H1 (cell line): ENCODE data around the gene NBAS. TPM values are rescaled to one million over a fixed set of nuclear protein-coding genes. Genes with fewer than 3 reads are reported as not detected.

ENCODE experiments used
- CTCF ChIA-PET: fragments of 300-600 bp; sonication (Branson Sonifier 250); formaldehyde crosslinking; loops from one replicate; lab custom pipeline; 2021; ENCODE audit not compliant: partially characterized antibody; lab: Charles Lee
- POLR2A ChIA-PET: fragments of 300-600 bp; sonication (Branson Sonifier 250); formaldehyde crosslinking; loops from one replicate; lab custom pipeline; 2021; ENCODE audit warnings: inconsistent platforms; ENCODE audit not compliant: partially characterized antibody; lab: Charles Lee
- DNase-seq, 2 experiments: peaks; one replicate each; pipeline versions ENCODE4 v3.0.0 to v3.0.0-alpha.2; 2010 to 2022; ENCODE audit warnings: low spot score in 2 of 2, low read depth in 1 of 2, mixed read lengths in 1 of 2
- FAIRE-seq: peaks from 2 replicates; lab custom pipeline; 2011; peaks lifted over from hg19 to GRCh38; lab: Jason Lieb, UNC
- H2AFZ ChIP-seq: 2 replicates; pipeline ENCODE4 v1.8.1; 2012; ENCODE audit warnings: low read length, inconsistent platforms
- H2AK5ac ChIP-seq: 2 replicates; pipeline ENCODE4 v1.6.1; 2013; ENCODE audit warnings: low read depth, low read length
- H2BK120ac ChIP-seq: replicated peaks from 2 replicates; pipeline ENCODE3; 2013; ENCODE audit warnings: low read depth, low read length, inconsistent platforms
- H2BK12ac ChIP-seq: 2 replicates; pipeline ENCODE4 v1.6.1; 2013; ENCODE audit warnings: low read depth, low read length
- H2BK15ac ChIP-seq: 2 replicates; pipeline ENCODE4 v1.6.1; 2013; ENCODE audit warnings: low read length
- H2BK20ac ChIP-seq: 2 replicates; pipeline ENCODE4 v1.6.1; 2013; ENCODE audit warnings: low read length
- H2BK5ac ChIP-seq: 2 replicates; pipeline ENCODE4 v1.6.1; 2013; ENCODE audit warnings: low read depth, low read length
- H3K14ac ChIP-seq: 2 replicates; pipeline ENCODE4 v1.6.1; 2013; ENCODE audit warnings: inconsistent platforms; ENCODE audit not compliant: insufficient read length
- H3K18ac ChIP-seq: 2 replicates; pipeline ENCODE4 v1.6.1; 2013; ENCODE audit warnings: low read length; ENCODE audit errors: extremely low read depth
- H3K23ac ChIP-seq: 2 replicates; pipeline ENCODE4 v1.6.1; 2013; ENCODE audit warnings: inconsistent platforms; ENCODE audit not compliant: insufficient read length
- H3K23me2 ChIP-seq: 2 replicates; pipeline ENCODE4 v1.6.1; 2013; ENCODE audit warnings: low read depth, low read length
- H3K27ac ChIP-seq: 2 replicates; pipeline ENCODE4 v1.6.1; 2011; ENCODE audit warnings: low read depth, low read length, inconsistent platforms
- H3K27me3 ChIP-seq, 4 experiments: replicated peaks in 1 of 4; 1 replicate in 1 of 4; 2 replicates in 3 of 4; pipeline versions ENCODE4 v1.6.1 to v1.8.1; 2011 to 2013; ENCODE audit warnings: low read length in 3 of 4, mild to moderate bottlenecking in 3 of 4, inconsistent platforms in 2 of 4, mixed read lengths in 2 of 4, moderate library complexity in 1 of 4; ENCODE audit not compliant: control insufficient read depth in 3 of 4, insufficient read depth in 3 of 4; ENCODE audit errors: extremely low read depth in 1 of 4
- H3K36me3 ChIP-seq, 4 experiments: 2 replicates each; pipeline versions ENCODE4 v1.6.1 to v1.8.1; 2011 to 2013; ENCODE audit warnings: mild to moderate bottlenecking in 4 of 4, low read length in 3 of 4, moderate library complexity in 2 of 4, control low read depth in 1 of 4, inconsistent platforms in 1 of 4; ENCODE audit not compliant: insufficient read depth in 4 of 4, control insufficient read depth in 2 of 4
- H3K4ac ChIP-seq: replicated peaks from 2 replicates; pipeline ENCODE3; 2013; ENCODE audit warnings: low read length, low read depth, mixed read lengths, inconsistent platforms; ENCODE audit not compliant: insufficient read length
- H3K4me1 ChIP-seq, 4 experiments: replicated peaks in 1 of 4; 1 replicate in 1 of 4; 2 replicates in 3 of 4; pipeline versions ENCODE4 v1.6.1 to v1.8.1; 2011 to 2013; ENCODE audit warnings: low read length in 3 of 4, inconsistent platforms in 2 of 4, mixed read lengths in 1 of 4; ENCODE audit not compliant: insufficient read depth in 4 of 4, control insufficient read depth in 3 of 4
- H3K4me2 ChIP-seq, 2 experiments: 2 replicates each; pipeline versions ENCODE4 v1.6.1 to v1.8.1; 2011 to 2013; ENCODE audit warnings: low read depth in 2 of 2, low read length in 2 of 2, control low read depth in 1 of 2, inconsistent platforms in 1 of 2, mild to moderate bottlenecking in 1 of 2; ENCODE audit not compliant: insufficient read depth in 1 of 2
- H3K4me3 ChIP-seq, 4 experiments: fragments of 200-600, 300-600 bp in 1 of 4; sonication (generic), shearing (Covaris generic), sonication (Bioruptor Twin) in 1 of 4; 2 replicates each; pipeline versions ENCODE4 v1.5.1 to v1.8.1; 2011 to 2016; ENCODE audit warnings: low read length in 4 of 4, low read depth in 3 of 4, control low read depth in 2 of 4, inconsistent platforms in 2 of 4, mild to moderate bottlenecking in 2 of 4, mixed read lengths in 1 of 4, moderate library complexity in 1 of 4; ENCODE audit not compliant: insufficient read depth in 2 of 4; ENCODE audit errors: extremely low read depth in 1 of 4
- H3K56ac ChIP-seq: replicated peaks from 2 replicates; pipeline ENCODE3; 2013; ENCODE audit warnings: low read depth, mild to moderate bottlenecking, mixed read lengths, low read length, inconsistent platforms; ENCODE audit not compliant: insufficient read length
- H3K79me1 ChIP-seq: 2 replicates; pipeline ENCODE4 v1.6.1; 2013; ENCODE audit warnings: low read depth, low read length, control low read depth
- H3K79me2 ChIP-seq, 2 experiments: 2 replicates each; pipeline versions ENCODE4 v1.6.1 to v1.8.1; 2012 to 2013; ENCODE audit warnings: low read length in 2 of 2, mild to moderate bottlenecking in 2 of 2, inconsistent platforms in 1 of 2; ENCODE audit not compliant: insufficient read depth in 2 of 2, control insufficient read depth in 1 of 2
- H3K9ac ChIP-seq, 4 experiments: replicated peaks in 1 of 4; 1 replicate in 1 of 4; 2 replicates in 3 of 4; pipeline versions ENCODE4 v1.6.1 to v1.8.1; 2011 to 2013; ENCODE audit warnings: low read depth in 3 of 4, low read length in 3 of 4, control low read depth in 2 of 4, mild to moderate bottlenecking in 2 of 4, moderate library complexity in 2 of 4, inconsistent platforms in 1 of 4; ENCODE audit errors: extremely low read depth in 1 of 4
- H3K9me3 ChIP-seq, 2 experiments: 2 replicates each; pipeline versions ENCODE4 v1.6.1 to v1.8.1; 2012 to 2013; ENCODE audit warnings: mild to moderate bottlenecking in 2 of 2, moderate library complexity in 2 of 2, control low read depth in 1 of 2, inconsistent platforms in 1 of 2, low read depth in 1 of 2, low read length in 1 of 2, mixed read lengths in 1 of 2; ENCODE audit not compliant: insufficient read depth in 2 of 2
- H4K20me1 ChIP-seq, 2 experiments: replicated peaks in 1 of 2; 2 replicates each; pipeline versions ENCODE3 to v1.8.1; 2011 to 2013; ENCODE audit warnings: inconsistent platforms in 2 of 2, low read length in 2 of 2, mild to moderate bottlenecking in 1 of 2; ENCODE audit not compliant: insufficient read depth in 2 of 2, control insufficient read depth in 1 of 2
- H4K5ac ChIP-seq: 2 replicates; pipeline ENCODE4 v1.6.1; 2013; ENCODE audit warnings: low read length, low read depth, mixed read lengths, inconsistent platforms; ENCODE audit not compliant: insufficient read length
- H4K8ac ChIP-seq: 2 replicates; pipeline ENCODE4 v1.8.0; 2013; ENCODE audit warnings: mild to moderate bottlenecking, moderate library complexity, low read length, inconsistent platforms; ENCODE audit not compliant: insufficient read depth; ENCODE audit errors: extremely low read depth
- H4K91ac ChIP-seq: replicated peaks from 2 replicates; pipeline ENCODE3; 2013; ENCODE audit warnings: low read length, mixed read lengths, inconsistent platforms; ENCODE audit not compliant: insufficient read length
- ASH2L ChIP-seq: fragments of 200-600, 300-600 bp; sonication (generic); IDR thresholded peaks from one replicate; pipeline ENCODE4 v1.7.1; 2017; ENCODE audit warnings: low read length
- ATF2 ChIP-seq: IDR thresholded peaks from 2 replicates; pipeline ENCODE4 v1.6.1; 2012; ENCODE audit warnings: low read length, inconsistent platforms
- CTBP2 ChIP-seq: IDR thresholded peaks from 2 replicates; pipeline ENCODE4 v1.7.0; 2011; ENCODE audit warnings: borderline replicate concordance, mild to moderate bottlenecking, moderate library complexity, mixed read lengths, low read length; ENCODE audit not compliant: insufficient read depth, insufficient read length
- GABPA ChIP-seq: IDR thresholded peaks from 2 replicates; pipeline ENCODE4 v1.6.1; 2011; ENCODE audit warnings: mild to moderate bottlenecking, low read length, moderate library complexity, borderline replicate concordance; ENCODE audit not compliant: insufficient read depth
- SIRT6 ChIP-seq: IDR thresholded peaks from one replicate; pipeline ENCODE4 v1.7.1; 2012; ENCODE audit warnings: low read length, inconsistent platforms
- TCF12 ChIP-seq: IDR thresholded peaks from 2 replicates; pipeline ENCODE4 v1.6.1; 2011; ENCODE audit warnings: low read depth, mild to moderate bottlenecking, low read length
- USF2 ChIP-seq: IDR thresholded peaks from 2 replicates; pipeline ENCODE4 v1.6.1; 2011; ENCODE audit warnings: low read length, improper control_type of control experiment
- YY1 ChIP-seq: IDR thresholded peaks from 2 replicates; pipeline ENCODE4 v1.6.1; 2011; ENCODE audit warnings: low read depth, mild to moderate bottlenecking, low read length
- ZNF274 ChIP-seq: IDR thresholded peaks from 2 replicates; pipeline ENCODE4 v1.7.0; 2012; ENCODE audit warnings: low read length, borderline replicate concordance; ENCODE audit errors: extremely low read depth
- whole genome bisulfite sequencing, 2 experiments: shearing (Covaris generic) in 1 of 2; methylation state at CpG; one replicate each; pipeline versions ENCODE4 v1.1.6 to v1.1.7; 2013 to 2015; ENCODE audit warnings: low lambda C conversion rate in 2 of 2, mixed read lengths in 2 of 2, inconsistent platforms in 1 of 2, low coverage in 1 of 2, missing lambda C conversion rate in 1 of 2; ENCODE audit not compliant: insufficient replicate concordance in 2 of 2, insufficient coverage in 1 of 2, insufficient read length in 1 of 2; ENCODE audit errors: extremely low coverage in 1 of 2, missing lambda C conversion rate in 1 of 2; 5-methylcytosine and 5-hydroxymethylcytosine counted together
- polyA plus RNA-seq, 7 experiments: library from polyadenylated mRNA; depleted of rRNA in 3 of 7; stranded (reverse) in 5 of 7; unstranded in 2 of 7; fragments of >200 nt in 5 of 7; fragments of 200-250 nt in 2 of 7; gene quantifications; 1 replicate in 5 of 7; 2 replicates in 1 of 7; 4 replicates in 1 of 7; pipeline versions ENCODE4 v1.2.1 to v1.2.3, GENCODE V29; 2011 to 2013; ENCODE audit warnings: missing spikeins in 2 of 7, mixed read lengths in 2 of 7
- total RNA-seq: library from RNA; stranded (reverse); fragmentation: NEBNext Ultra II Directional; extraction: Animal tissue kit (Norgen Biotek cat#: 25700); gene quantifications from 2 replicates; pipeline ENCODE4 v1.2.1, GENCODE V29; 2021

NBAS gene
- total and polyA plus RNA-seq, 2 of the 8 experiments (the other 6 are each of a cell fraction or from before 2014, with no cell fraction given), result 19.6 to 34.8 TPM

- H4K5ac ChIP-seq, result no peak overlapping the region
- H3K4ac ChIP-seq, result no peak overlapping the region
- H4K20me1 ChIP-seq, result no peaks in the 10 kb centered on the region
- H3K23me2 ChIP-seq, result no peaks in the 10 kb centered on the region; the same call in 1 of the 2 replicates
- no peaks in the 10 kb centered on the region for H3K9me3 ChIP-seq
- no peak overlapping the region for H3K56ac ChIP-seq
- no peaks in the 10 kb centered on the region for H3K79me1 ChIP-seq
- no peaks in the 10 kb centered on the region for H3K27me3 ChIP-seq
- H2BK15ac ChIP-seq, result no peak overlapping the region
- DNase-seq, result no peak
- no peaks in the 10 kb centered on the region; a peak in 1 of 8 replicates for H3K36me3 ChIP-seq
- no peak overlapping the region for H2BK120ac ChIP-seq
- H3K18ac ChIP-seq, result no peak overlapping the region
- no peak overlapping the region for H3K9ac ChIP-seq
- H3K4me1 ChIP-seq, result peaks cover 0 to 7% (median 5%) of the 10 kb centered on the region in 4 experiments; a peak in 5 of 7 replicates
- H3K23ac ChIP-seq, result no peak overlapping the region
- H3K4me2 ChIP-seq, result no peak overlapping the region
- no peak for FAIRE-seq
- H3K14ac ChIP-seq, result no peak overlapping the region
- H3K27ac ChIP-seq, result no peak overlapping the region
- H4K8ac ChIP-seq, result no peak overlapping the region
- CTCF ChIA-PET, result interaction anchor here (0.7 to 1.0 kb wide), 3 partner anchors 9 to 49 kb away, joined by 3 read pairs; no protein-coding TSS in a partner anchor
- no peak overlapping the region for H2BK20ac ChIP-seq
- H3K4me3 ChIP-seq, result no peak overlapping the region
- no peak overlapping the region for H2AK5ac ChIP-seq
- no peak overlapping the region for H2AFZ ChIP-seq
- H4K91ac ChIP-seq, result no peak overlapping the region
- POLR2A ChIA-PET, result no interaction called here
- WGBS, 2 experiments, result 81% methylated on average over 1 of the region's 1 CpG; no CpG with 5 or more reads in 1 of the 2 experiments
- no peak overlapping the region for H2BK12ac ChIP-seq
- H2BK5ac ChIP-seq, result no peak overlapping the region
- H3K79me2 ChIP-seq, result no peaks in the 10 kb centered on the region
- TF ChIP-seq TCF12, result no peak
- no peak for TF ChIP-seq SIRT6
- TF ChIP-seq ASH2L, result no peak
- TF ChIP-seq ZNF274, result no peak
- no peak for TF ChIP-seq GABPA
- TF ChIP-seq ATF2, result no peak
- TF ChIP-seq YY1, result no peak
- TF ChIP-seq CTBP2, result no peak
- no peak for TF ChIP-seq USF2
Observed at GRCh38 chr2:15354596-15355366, 206.4 kb downstream of the NBAS start.
